IMR-90 (cell line): Measurements from ENCODE around the gene FOSL2. TPM values are rescaled to one million over a fixed set of nuclear protein-coding genes. Genes with fewer than 3 reads are reported as not detected.

Experiments
- ATAC-seq: fragments of 200-7000 bp; cut with Tn5 transposase; 2 replicates; pipeline ENCODE4 v1.9.1; 2020; ENCODE audit warnings: low read depth, mild to moderate bottlenecking, moderate library complexity
- BruUV-seq: library from RNA; stranded (reverse); fragments of 400-500 nt; replicated peaks from 2 replicates; lab custom pipeline; 2021; lab: Mats Ljungman, UMichigan
- CTCF ChIA-PET: fragments of 300-600 bp; formaldehyde crosslinking; extraction: SDS; loops from one replicate; lab custom pipeline; 2021; ENCODE audit warnings: antibody characterized with exemption; lab: Yijun Ruan, JAX
- POLR2A ChIA-PET: fragments of 300-600 bp; sonication (Branson Sonifier 250); formaldehyde crosslinking; loops from one replicate; lab custom pipeline; 2022; ENCODE audit warnings: antibody characterized with exemption; ENCODE audit not compliant: unreplicated experiment; lab: Charles Lee
- DNase-seq: peaks from one replicate; pipeline ENCODE4 v3.0.0; 2013
- H2AFZ ChIP-seq: replicated peaks from 2 replicates; pipeline ENCODE3; 2013; ENCODE audit warnings: low read length, mild to moderate bottlenecking; ENCODE audit not compliant: poor library complexity
- H2AK5ac ChIP-seq: 2 replicates; pipeline ENCODE4 v1.6.1; 2013; ENCODE audit warnings: low read depth, low read length, inconsistent platforms
- H2AK9ac ChIP-seq: replicated peaks from 2 replicates; pipeline ENCODE3; 2013; ENCODE audit warnings: mild to moderate bottlenecking, low read depth, low read length, moderate library complexity; ENCODE audit not compliant: poor library complexity
- H2BK120ac ChIP-seq: 2 replicates; pipeline ENCODE4 v1.6.1; 2013; ENCODE audit warnings: low read depth, low read length, inconsistent platforms
- H2BK15ac ChIP-seq: 3 replicates; pipeline ENCODE4 v1.6.1; 2013; ENCODE audit warnings: low read depth, low read length, inconsistent platforms
- H2BK20ac ChIP-seq: 2 replicates; pipeline ENCODE4 v1.6.1; 2013; ENCODE audit warnings: low read depth, mild to moderate bottlenecking, inconsistent platforms, low read length, moderate library complexity
- H2BK5ac ChIP-seq: 2 replicates; pipeline ENCODE4 v1.6.1; 2013; ENCODE audit warnings: mild to moderate bottlenecking, low read depth, low read length, inconsistent platforms; ENCODE audit not compliant: poor library complexity, severe bottlenecking
- H3K14ac ChIP-seq: replicated peaks from 2 replicates; pipeline ENCODE4 v1.6.1; 2013; ENCODE audit warnings: low read depth, low read length, inconsistent platforms
- H3K18ac ChIP-seq: 2 replicates; pipeline ENCODE4 v1.6.1; 2013; ENCODE audit warnings: low read depth, low read length, control low read depth
- H3K23ac ChIP-seq: 2 replicates; pipeline ENCODE4 v1.6.1; 2013; ENCODE audit warnings: low read depth, low read length, inconsistent platforms
- H3K27ac ChIP-seq: 2 replicates; pipeline ENCODE4 v1.5.1; 2013; ENCODE audit warnings: mild to moderate bottlenecking, control low read depth, low read length; ENCODE audit not compliant: insufficient read depth
- H3K27me3 ChIP-seq: 2 replicates; pipeline ENCODE4 v1.6.1; 2013; ENCODE audit warnings: low read length; ENCODE audit not compliant: control insufficient read depth, insufficient read depth
- H3K36me3 ChIP-seq: 2 replicates; pipeline ENCODE4 v1.6.1; 2013; ENCODE audit warnings: low read length, mixed read lengths; ENCODE audit not compliant: control insufficient read depth, insufficient read depth
- H3K4ac ChIP-seq: 2 replicates; pipeline ENCODE4 v1.6.1; 2013; ENCODE audit warnings: low read depth, low read length, inconsistent platforms
- H3K4me1 ChIP-seq: 2 replicates; pipeline ENCODE4 v1.6.1; 2013; ENCODE audit warnings: low read length, mixed read lengths; ENCODE audit not compliant: control insufficient read depth, insufficient read depth
- H3K4me2 ChIP-seq: 2 replicates; pipeline ENCODE4 v1.6.1; 2013; ENCODE audit warnings: low read depth, mild to moderate bottlenecking, control low read depth, low read length, moderate library complexity
- H3K4me3 ChIP-seq: 2 replicates; pipeline ENCODE4 v1.5.1; 2013; ENCODE audit warnings: low read depth, mild to moderate bottlenecking, control low read depth, low read length, moderate library complexity; ENCODE audit not compliant: insufficient read depth
- H3K56ac ChIP-seq: 2 replicates; pipeline ENCODE4 v1.6.1; 2013; ENCODE audit warnings: low read length, inconsistent platforms; ENCODE audit not compliant: insufficient read depth; ENCODE audit errors: extremely low read depth
- H3K79me1 ChIP-seq, 2 experiments: 2 replicates each; pipeline ENCODE4 v1.6.1; 2013; ENCODE audit warnings: low read length in 2 of 2, inconsistent platforms in 1 of 2, low read depth in 1 of 2
- H3K9ac ChIP-seq: 2 replicates; pipeline ENCODE4 v1.6.1; 2013; ENCODE audit warnings: low read depth, low read length, control low read depth
- H3K9me1 ChIP-seq: 2 replicates; pipeline ENCODE4 v1.6.1; 2013; ENCODE audit warnings: low read length, inconsistent platforms; ENCODE audit not compliant: insufficient read depth
- H3K9me3 ChIP-seq: 2 replicates; pipeline ENCODE4 v1.6.1; 2013; ENCODE audit warnings: low read length; ENCODE audit not compliant: control insufficient read depth, insufficient read depth
- H4K20me1 ChIP-seq: 2 replicates; pipeline ENCODE4 v1.6.1; 2013; ENCODE audit warnings: low read length, inconsistent platforms; ENCODE audit not compliant: insufficient read depth
- H4K5ac ChIP-seq: 2 replicates; pipeline ENCODE4 v1.6.1; 2013; ENCODE audit warnings: mild to moderate bottlenecking, low read depth, low read length, control low read depth
- H4K8ac ChIP-seq, 2 experiments: 2 replicates each; pipeline ENCODE4 v1.6.1; 2013; ENCODE audit warnings: low read depth in 2 of 2, low read length in 2 of 2, control low read depth in 1 of 2, inconsistent platforms in 1 of 2
- H4K91ac ChIP-seq: 2 replicates; pipeline ENCODE4 v1.6.1; 2013; ENCODE audit warnings: low read depth, low read length, inconsistent platforms; ENCODE audit not compliant: insufficient read depth
- BHLHE40 ChIP-seq: fragments of 150-350 bp; IDR thresholded peaks from 2 replicates; pipeline ENCODE4 v1.6.1; 2016; ENCODE audit warnings: mild to moderate bottlenecking, low read depth, low read length
- CEBPB ChIP-seq: IDR thresholded peaks from 2 replicates; pipeline ENCODE4 v1.6.1; 2012; ENCODE audit warnings: low read depth, low read length, improper control_type of control experiment
- MAFK ChIP-seq: IDR thresholded peaks from 2 replicates; pipeline ENCODE4 v1.6.1; 2012; ENCODE audit warnings: low read depth, low read length, improper control_type of control experiment
- POLR2A ChIP-seq: IDR thresholded peaks from 2 replicates; pipeline ENCODE4 v1.6.1; 2012; ENCODE audit warnings: mild to moderate bottlenecking, low read depth, low read length
- RCOR1 ChIP-seq: IDR thresholded peaks from 2 replicates; pipeline ENCODE4 v1.6.1; 2012; ENCODE audit warnings: mild to moderate bottlenecking, low read length, improper control_type of control experiment; ENCODE audit not compliant: insufficient replicate concordance
- SMC3 ChIP-seq: fragments of 150-350 bp; IDR thresholded peaks from 2 replicates; pipeline ENCODE4 v1.6.1; 2016; ENCODE audit warnings: low read depth, mild to moderate bottlenecking, antibody characterized with exemption, low read length, moderate library complexity
- WGBS, 2 experiments: methylation state at CpG; one replicate each; pipeline versions ENCODE4 v1.1.5 to v1.1.7; 2013; ENCODE audit warnings: missing lambda C conversion rate in 2 of 2; ENCODE audit not compliant: insufficient read length in 1 of 2; ENCODE audit errors: extremely low coverage in 2 of 2; 5-methylcytosine and 5-hydroxymethylcytosine counted together
- dilution Hi-C: fragments of 300-500 bp; cut with HindIII; formaldehyde crosslinking; loops from one replicate; pipeline ENCODE4 v1.14.3; 2018; ENCODE audit warnings: low sequenced_read_pairs; ENCODE audit not compliant: unreplicated experiment
- in situ Hi-C: fragments of 300-500 bp; cut with MboI; formaldehyde crosslinking; loops from 3 replicates; pipeline ENCODE4 v1.14.3; 2019; ENCODE audit warnings: low sequenced_read_pairs, inconsistent platforms, mixed read lengths
- intact Hi-C: fragments of 100-400 bp; cut with micrococcal nuclease; formaldehyde crosslinking; loops from 2 replicates; pipeline ENCODE4 v1.10.0; 2022
- polyA plus RNA-seq, 3 experiments: library from polyadenylated mRNA; depleted of rRNA; stranded (reverse); fragments of >200 nt; gene quantifications; 2 replicates each; pipeline ENCODE4 v1.2.3, GENCODE V29; 2012; ENCODE audit warnings: low replicate concordance in 1 of 3
- total RNA-seq: library from RNA; depleted of rRNA; stranded (reverse); fragments of >200 nt; gene quantifications from 2 replicates; pipeline ENCODE4 v1.2.3, GENCODE V29; 2012
- TF ChIP-seq, protein P1 (sequence below): fragments of 150-350 bp; IDR thresholded peaks from 2 replicates; pipeline ENCODE4 v1.6.1; 2016; ENCODE audit warnings: low read depth, mild to moderate bottlenecking, low read length, moderate library complexity, borderline replicate concordance
- TF ChIP-seq, protein P2 (sequence below): fragments of 150-350 bp; IDR thresholded peaks from 2 replicates; pipeline ENCODE4 v1.6.1; 2017; ENCODE audit warnings: mild to moderate bottlenecking, antibody characterized with exemption, low read length, low read depth
- TF ChIP-seq, protein P3 (sequence below): conservative IDR thresholded peaks from 2 replicates; pipeline ENCODE4 v1.5.1; 2012; ENCODE audit warnings: mild to moderate bottlenecking, low read depth, low read length, improper control_type of control experiment

The FOSL2 gene
- total and polyA plus RNA-seq, 2 of the 4 experiments (the other 2 are of a cell fraction), result 31.4 to 46.3 TPM

GRCh38 chr2:28343184-28343942 is 49.3 kb upstream of the FOSL2 start:
- Histone ChIP-seq H4K8ac (peak overlapping the region in 1 of 2 experiments; percentile 27; a peak in 2 of 4 replicates), H2BK15ac (peak overlapping the region; percentile 79; the same call in 2 of the 3 replicates), H3K79me1 (no peaks in the 10 kb centered on the region), H4K91ac (peak overlapping the region; percentile 41; the same call in 1 of the 2 replicates), H3K36me3 (peaks cover 3% of the 10 kb centered on the region; the same call in 1 of the 2 replicates), H3K23ac (no peak overlapping the region; the same call in 1 of the 2 replicates), H3K9me1 (peaks cover 19% of the 10 kb centered on the region; the same call in 1 of the 2 replicates), H3K4me2 (no peak overlapping the region), H3K56ac (no peak overlapping the region), H2BK5ac (no peak overlapping the region), H3K4me1 (peaks cover 29% of the 10 kb centered on the region), H3K4me3 (no peak overlapping the region), H2AK5ac (peak overlapping the region; percentile 68; the same call in 1 of the 2 replicates), H2AK9ac (no peak overlapping the region), H2AFZ (no peak overlapping the region), H4K5ac (0 out of 2 replicates have a peak overlapping the region, but pooled peaks have one; percentile 21), H4K20me1 (no peaks in the 10 kb centered on the region), H2BK20ac (peak overlapping the region; percentile 81; the same call in 1 of the 2 replicates), H2BK120ac (peak overlapping the region; percentile 86), H3K27ac (peak overlapping the region; percentile 82; the same call in 1 of the 2 replicates), H3K14ac (peak overlapping the region; percentile 15; the same call in 1 of the 2 replicates), H3K18ac (peak overlapping the region; percentile 48), H3K27me3 (no peaks in the 10 kb centered on the region), H3K9me3 (no peaks in the 10 kb centered on the region), H3K4ac (peak overlapping the region; percentile 45; the same call in 1 of the 2 replicates), H3K9ac (0 out of 2 replicates have a peak overlapping the region, but pooled peaks have one; percentile 35)
- no peak for ATAC-seq
- ChIA-PET CTCF (interaction anchor here (0.6 to 1.3 kb wide), 2 partner anchors 11 to 33 kb away, joined by 3 to 4 read pairs; no protein-coding TSS in a partner anchor), POLR2A (no interaction called here)
- DNase-seq, result no peak
- WGBS, 2 experiments, result 87% methylated on average over 2 of the region's 5 CpGs; no CpG with 5 or more reads in 1 of the 2 experiments
- intact Hi-C loops, result no loop called here
- in situ Hi-C loops, result no loop called here
- dilution Hi-C loops, result no loop called here
- no TSS peak for BruUV-seq
- TF ChIP-seq BHLHE40, result no peak
- TF ChIP-seq POLR2A, result no peak
- TF ChIP-seq, protein P1, sequence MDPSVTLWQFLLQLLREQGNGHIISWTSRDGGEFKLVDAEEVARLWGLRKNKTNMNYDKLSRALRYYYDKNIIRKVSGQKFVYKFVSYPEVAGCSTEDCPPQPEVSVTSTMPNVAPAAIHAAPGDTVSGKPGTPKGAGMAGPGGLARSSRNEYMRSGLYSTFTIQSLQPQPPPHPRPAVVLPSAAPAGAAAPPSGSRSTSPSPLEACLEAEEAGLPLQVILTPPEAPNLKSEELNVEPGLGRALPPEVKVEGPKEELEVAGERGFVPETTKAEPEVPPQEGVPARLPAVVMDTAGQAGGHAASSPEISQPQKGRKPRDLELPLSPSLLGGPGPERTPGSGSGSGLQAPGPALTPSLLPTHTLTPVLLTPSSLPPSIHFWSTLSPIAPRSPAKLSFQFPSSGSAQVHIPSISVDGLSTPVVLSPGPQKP, result no peak
- TF ChIP-seq, protein P2, sequence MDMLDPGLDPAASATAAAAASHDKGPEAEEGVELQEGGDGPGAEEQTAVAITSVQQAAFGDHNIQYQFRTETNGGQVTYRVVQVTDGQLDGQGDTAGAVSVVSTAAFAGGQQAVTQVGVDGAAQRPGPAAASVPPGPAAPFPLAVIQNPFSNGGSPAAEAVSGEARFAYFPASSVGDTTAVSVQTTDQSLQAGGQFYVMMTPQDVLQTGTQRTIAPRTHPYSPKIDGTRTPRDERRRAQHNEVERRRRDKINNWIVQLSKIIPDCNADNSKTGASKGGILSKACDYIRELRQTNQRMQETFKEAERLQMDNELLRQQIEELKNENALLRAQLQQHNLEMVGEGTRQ, result no peak
- TF ChIP-seq, protein P3, sequence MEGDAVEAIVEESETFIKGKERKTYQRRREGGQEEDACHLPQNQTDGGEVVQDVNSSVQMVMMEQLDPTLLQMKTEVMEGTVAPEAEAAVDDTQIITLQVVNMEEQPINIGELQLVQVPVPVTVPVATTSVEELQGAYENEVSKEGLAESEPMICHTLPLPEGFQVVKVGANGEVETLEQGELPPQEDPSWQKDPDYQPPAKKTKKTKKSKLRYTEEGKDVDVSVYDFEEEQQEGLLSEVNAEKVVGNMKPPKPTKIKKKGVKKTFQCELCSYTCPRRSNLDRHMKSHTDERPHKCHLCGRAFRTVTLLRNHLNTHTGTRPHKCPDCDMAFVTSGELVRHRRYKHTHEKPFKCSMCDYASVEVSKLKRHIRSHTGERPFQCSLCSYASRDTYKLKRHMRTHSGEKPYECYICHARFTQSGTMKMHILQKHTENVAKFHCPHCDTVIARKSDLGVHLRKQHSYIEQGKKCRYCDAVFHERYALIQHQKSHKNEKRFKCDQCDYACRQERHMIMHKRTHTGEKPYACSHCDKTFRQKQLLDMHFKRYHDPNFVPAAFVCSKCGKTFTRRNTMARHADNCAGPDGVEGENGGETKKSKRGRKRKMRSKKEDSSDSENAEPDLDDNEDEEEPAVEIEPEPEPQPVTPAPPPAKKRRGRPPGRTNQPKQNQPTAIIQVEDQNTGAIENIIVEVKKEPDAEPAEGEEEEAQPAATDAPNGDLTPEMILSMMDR, result no peak
- no peak for TF ChIP-seq MAFK
- no peak for TF ChIP-seq SMC3
- no peak for TF ChIP-seq RCOR1
- no peak for TF ChIP-seq CEBPB
